ENCODE measurements around the gene RGS12. TPM values are rescaled to one million over a fixed set of nuclear protein-coding genes. Genes with fewer than 3 reads are reported as not detected.
A peak's percentile ranks its signal among the peaks of the same experiment; 100 is the strongest.

Gene RGS12
- total RNA-seq, 1 donor from 2014 or later = 59.5 TPM

DNA sequence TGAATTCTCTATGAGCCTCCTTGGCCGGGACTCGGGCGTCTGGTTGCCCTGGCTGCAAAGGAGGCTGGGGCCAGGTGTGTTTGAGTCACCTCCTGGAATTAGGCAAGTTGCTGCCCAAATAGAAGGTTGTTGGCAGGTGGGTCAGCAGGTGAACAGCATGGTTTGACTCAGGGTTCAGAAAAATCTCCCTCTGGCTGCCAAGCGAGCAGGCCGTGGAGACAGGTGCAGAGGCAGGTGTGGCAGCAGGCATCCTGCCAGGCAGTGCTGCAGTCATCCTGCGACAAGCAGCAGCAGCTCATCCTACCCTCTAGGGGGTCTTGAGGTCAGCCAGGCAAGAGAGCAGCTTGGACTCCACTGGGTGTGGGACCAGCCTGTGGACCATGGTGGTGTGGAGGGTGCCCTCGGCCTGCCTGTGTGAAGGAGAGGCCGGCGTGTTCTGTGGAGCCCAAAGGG is 35.7 kb upstream of the RGS12 start:
- TF ChIP-seq, protein P1, sequence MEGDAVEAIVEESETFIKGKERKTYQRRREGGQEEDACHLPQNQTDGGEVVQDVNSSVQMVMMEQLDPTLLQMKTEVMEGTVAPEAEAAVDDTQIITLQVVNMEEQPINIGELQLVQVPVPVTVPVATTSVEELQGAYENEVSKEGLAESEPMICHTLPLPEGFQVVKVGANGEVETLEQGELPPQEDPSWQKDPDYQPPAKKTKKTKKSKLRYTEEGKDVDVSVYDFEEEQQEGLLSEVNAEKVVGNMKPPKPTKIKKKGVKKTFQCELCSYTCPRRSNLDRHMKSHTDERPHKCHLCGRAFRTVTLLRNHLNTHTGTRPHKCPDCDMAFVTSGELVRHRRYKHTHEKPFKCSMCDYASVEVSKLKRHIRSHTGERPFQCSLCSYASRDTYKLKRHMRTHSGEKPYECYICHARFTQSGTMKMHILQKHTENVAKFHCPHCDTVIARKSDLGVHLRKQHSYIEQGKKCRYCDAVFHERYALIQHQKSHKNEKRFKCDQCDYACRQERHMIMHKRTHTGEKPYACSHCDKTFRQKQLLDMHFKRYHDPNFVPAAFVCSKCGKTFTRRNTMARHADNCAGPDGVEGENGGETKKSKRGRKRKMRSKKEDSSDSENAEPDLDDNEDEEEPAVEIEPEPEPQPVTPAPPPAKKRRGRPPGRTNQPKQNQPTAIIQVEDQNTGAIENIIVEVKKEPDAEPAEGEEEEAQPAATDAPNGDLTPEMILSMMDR (IDR thresholded peaks at IDR 0.05) = no peak
- H3K4me3 ChIP-seq = no peak overlapping the region
- H3K27ac ChIP-seq = no peak overlapping the region
- DNase-seq = no peak
- peak in 1 of 2 donors; percentile 25 for ATAC-seq
- intact Hi-C loops (cut with DNase I) = no loop called here
- H3K4me1 ChIP-seq = no peaks in the 10 kb centered on the region
- H3K27me3 ChIP-seq (ENCODE audit: low read depth) = no peaks in the 10 kb centered on the region
- peaks cover 9% of the 10 kb centered on the region for H3K36me3 ChIP-seq
- H3K9me3 ChIP-seq = no peaks in the 10 kb centered on the region

DNA sequence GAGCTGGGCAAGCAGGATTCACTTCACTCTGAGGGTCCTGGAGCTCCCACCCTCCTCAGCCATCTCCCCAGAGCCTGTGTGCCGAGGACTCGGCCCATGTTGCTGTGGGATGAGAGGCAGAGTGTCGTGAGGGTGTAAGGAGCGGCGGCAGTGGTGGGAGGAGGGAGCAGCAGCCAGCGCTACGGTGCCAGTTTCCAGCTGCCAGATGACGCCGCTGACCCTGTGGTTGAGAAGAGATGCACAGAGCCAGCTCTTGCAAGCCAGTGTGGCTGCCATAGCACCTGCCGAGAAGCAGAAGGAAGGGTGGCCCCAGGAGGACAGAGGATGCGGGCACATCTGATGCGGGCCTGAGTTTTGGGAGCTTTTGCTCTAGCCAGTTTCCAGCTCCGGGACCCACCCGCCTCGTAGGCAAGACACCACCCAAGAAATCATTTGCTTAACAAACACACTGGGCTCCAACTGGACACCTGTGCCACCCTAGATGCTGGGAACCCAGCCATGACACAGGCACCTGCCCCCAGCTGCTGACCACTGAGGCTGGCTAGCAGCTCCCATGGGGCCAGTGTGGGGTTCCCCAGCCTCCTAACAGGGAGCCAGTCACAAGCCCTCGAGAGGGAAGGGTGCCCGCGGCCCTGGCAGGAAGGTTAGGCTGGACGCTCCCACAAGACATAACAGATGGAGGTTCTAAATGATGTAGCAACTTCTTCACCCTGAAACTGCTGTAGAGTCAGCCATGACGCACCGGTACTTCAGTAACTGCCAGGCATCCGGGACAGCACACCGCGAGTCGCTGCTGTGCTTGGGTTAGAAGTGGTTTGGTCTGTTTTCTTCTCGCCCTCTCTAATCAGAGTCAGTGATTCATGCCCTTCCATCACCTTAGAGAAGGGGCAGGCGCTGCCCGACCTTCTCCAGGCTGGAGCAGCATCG is 35.0 kb upstream of the RGS12 start:
- no peak overlapping the region for H3K4me3 ChIP-seq
- ATAC-seq (no peak), DNase-seq (no peak)
- TF ChIP-seq, protein P1 (IDR thresholded peaks at IDR 0.05) = no peak
- no peaks in the 10 kb centered on the region for H3K4me1 ChIP-seq
- H3K27ac ChIP-seq = no peak overlapping the region
- no peaks in the 10 kb centered on the region for H3K27me3 ChIP-seq (ENCODE audit: low read depth)
- H3K9me3 ChIP-seq = no peaks in the 10 kb centered on the region
- intact Hi-C loops (cut with DNase I) = no loop called here
- H3K36me3 ChIP-seq = peaks cover 9% of the 10 kb centered on the region

DNA sequence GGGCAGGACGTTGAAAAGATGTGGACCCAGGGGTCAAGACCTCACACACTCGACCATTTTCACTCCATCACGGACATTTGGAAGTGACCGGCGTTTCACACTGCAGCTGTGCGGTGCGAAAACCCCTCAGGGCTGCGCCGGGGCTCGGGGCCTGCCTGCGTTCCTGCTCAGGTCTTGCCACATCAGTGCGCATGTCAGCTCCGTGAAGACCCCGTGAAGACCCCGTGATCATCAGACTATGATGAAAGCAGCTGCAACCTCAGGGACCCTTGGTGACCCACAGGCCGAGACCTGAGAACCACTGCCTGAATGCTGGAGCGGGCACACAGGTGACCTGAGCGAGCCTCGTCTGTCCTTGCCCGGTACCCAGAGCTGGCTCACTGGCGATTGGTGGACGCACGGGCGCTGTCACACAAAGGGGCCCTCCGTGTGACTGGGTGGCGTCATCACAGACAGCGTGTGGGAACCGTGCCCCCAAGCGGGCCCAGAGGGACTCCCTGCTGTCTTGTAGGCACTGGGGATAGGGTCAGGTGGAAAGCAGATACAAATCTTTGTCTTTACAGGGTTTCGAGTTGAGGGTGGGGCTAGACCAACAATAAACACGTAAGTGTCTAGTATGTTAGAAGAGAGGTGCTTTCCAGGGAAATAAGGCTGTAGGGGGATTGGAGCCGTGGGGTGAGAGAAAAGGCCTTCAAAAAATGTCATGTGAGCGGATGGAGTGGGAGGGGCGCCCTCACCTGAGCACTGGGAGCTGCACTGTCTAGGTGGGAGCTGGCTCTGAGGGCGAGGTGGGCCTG is 31.2 kb upstream of the RGS12 start:
- intact Hi-C loops (cut with DNase I) = no loop called here
- ATAC-seq (peak; percentile 8 to 27), DNase-seq (no peak)
- Histone ChIP-seq H3K9me3 (no peaks in the 10 kb centered on the region), H3K27ac (no peak overlapping the region), H3K4me1 (no peaks in the 10 kb centered on the region), H3K4me3 (no peak overlapping the region), H3K36me3 (no peaks in the 10 kb centered on the region), H3K27me3 (ENCODE audit: low read depth) (no peaks in the 10 kb centered on the region)
- TF ChIP-seq, protein P1 (IDR thresholded peaks at IDR 0.05) = no peak

DNA sequence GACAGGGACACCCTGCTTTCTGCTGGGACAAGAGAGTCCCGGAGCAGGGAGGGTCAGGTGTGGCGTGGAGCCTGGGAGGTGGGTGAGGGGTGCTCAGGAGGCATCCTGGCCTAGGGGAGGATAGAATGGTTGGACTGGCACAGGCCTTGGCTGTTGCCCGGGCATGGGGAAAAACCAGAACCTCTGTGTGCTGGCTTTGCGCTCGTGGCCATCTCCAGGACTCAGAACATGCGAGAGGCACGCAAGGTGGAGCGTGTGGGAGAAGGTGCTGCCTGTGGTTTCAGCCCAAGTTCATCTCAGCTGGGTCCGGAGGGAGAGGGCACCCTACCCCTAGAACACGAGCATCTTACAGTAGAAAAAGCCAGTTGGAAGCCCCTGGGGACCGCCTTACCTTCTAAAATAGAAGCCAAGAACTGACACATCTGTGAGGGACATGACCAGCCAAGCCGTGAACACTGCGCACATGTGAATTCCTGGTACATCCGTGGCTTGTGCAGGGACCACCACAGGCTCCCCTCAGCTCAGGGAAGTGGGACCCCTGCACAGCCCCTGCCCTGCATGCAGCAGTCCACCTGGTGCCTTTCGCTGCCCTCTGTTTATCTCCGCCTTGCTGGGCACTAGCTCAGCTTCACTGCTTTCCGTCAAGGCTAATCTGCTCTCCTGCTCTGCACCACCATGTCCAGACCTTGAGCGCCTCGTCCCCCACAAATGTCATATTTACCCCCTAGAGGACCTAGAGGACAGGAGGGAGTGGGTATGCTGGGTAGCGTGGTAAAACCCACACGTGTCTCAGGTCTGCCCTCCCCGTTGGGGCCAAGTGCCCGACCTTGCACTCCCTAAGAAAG is 30.4 kb upstream of the RGS12 start:
- Histone ChIP-seq H3K36me3 (no peaks in the 10 kb centered on the region), H3K9me3 (no peaks in the 10 kb centered on the region), H3K27me3 (ENCODE audit: low read depth) (no peaks in the 10 kb centered on the region), H3K27ac (no peak overlapping the region), H3K4me1 (no peaks in the 10 kb centered on the region), H3K4me3 (no peak overlapping the region)
- TF ChIP-seq, protein P1 (IDR thresholded peaks at IDR 0.05) = no peak
- DNase-seq (no peak), ATAC-seq (peak in 1 of 2 donors; percentile 28)
- intact Hi-C loops (cut with DNase I) = no loop called here
